Heart left ventricle (tissue), 13 donors: Measurements from ENCODE around the gene SLC22A31.

Experiments
- CTCF ChIP-seq, 12 donors: fragments of 200-600 bp; sonication (generic) in 4 of 12; IDR thresholded peaks; one replicate each; pipeline versions ENCODE4 v1.5.0 to v1.8.0; 2018 to 2022; ENCODE audit warnings: antibody characterized with exemption in 12 of 12, mild to moderate bottlenecking in 5 of 12
- POLR2A ChIP-seq, 2 donors: fragments of 450-650 bp; IDR thresholded peaks; one replicate each; pipeline ENCODE4 v1.6.1; 2017; ENCODE audit warnings: antibody characterized with exemption in 2 of 2, mild to moderate bottlenecking in 2 of 2, moderate library complexity in 2 of 2
- donor health status: ischemic (EF 13 %, LVEDD 7.1; RV severe dilation, severe dysfunction).
- donor health status: DM: no; HTN: yes; CAD: no.
- donor health status: DM: no; HTN: no; CAD: no.
- donor health status: ischemic (EF 25% LVEDD 6.9; RV normal size, moderate dysfunction).
- donor health status: ischemic (EF 25% LVEDD 5.7; RV mildly dilated, moderate dysfunction).
- donor health status: ischemic (EF 35%, LVEDD 5.7; RV mildly dilated, moderate dysfunction).
- donor health status: nonischemic (EF 11% LVEDD 7.7; RV severe dilation, severe dysfunction).
- donor health status: DM: yes; HTN: yes; CAD: no.
- donor health status: PGD.
- donor health status: ischemic (EF 29% LVEDD 5.4; RV normal size, mild dysfunction).
- donor health status: nonischemic (EF 23%, LVEDD 6.1; RV moderate dilation, normal function).

DNA sequence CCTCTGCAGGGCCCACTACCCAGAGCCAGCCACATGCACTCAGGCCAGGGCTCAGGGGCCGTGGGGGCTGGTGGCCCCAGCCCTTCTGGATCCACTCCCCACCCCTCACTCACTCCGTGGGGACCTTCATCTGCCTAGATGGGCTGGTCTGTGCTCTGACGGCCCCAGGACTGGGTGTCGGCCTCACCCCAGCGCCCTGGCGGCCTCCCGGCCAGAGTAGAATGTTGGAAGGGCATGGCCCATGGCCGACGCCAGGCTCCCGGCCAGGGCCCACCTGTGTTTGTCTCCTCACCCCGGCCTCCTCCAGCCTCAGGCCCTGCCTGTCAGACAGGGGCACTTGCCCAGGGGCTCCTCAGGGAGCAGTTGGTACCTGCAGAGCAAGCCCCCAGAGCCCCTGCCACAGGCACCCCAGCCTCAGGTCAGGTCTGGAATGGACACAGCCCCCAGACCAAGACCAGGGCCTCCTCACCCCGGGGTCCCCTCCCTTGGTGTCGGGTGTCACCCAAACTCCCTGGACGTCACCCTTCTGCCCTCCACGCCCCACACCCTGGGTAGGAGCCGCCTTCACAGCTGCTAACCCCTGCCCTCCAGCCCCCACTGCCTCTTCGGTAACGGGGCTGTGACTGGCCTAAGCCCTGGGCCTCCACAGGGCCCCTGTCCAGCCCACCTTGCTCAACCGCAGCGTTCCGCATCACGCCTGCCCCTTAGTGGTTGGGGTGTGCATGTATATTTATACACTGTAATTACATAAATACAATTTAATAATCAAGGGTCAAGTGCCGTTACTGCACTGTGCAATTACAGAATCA is 31.8 kb downstream of the SLC22A31 start:
- no peak for TF ChIP-seq POLR2A (IDR thresholded peaks at IDR 0.05)
- no peak for TF ChIP-seq CTCF (IDR thresholded peaks at IDR 0.05)
